NB4 (cell line): ENCODE measurements around the gene MUSTN1.

Experiments
- MAX ChIP-seq: IDR thresholded peaks from 2 replicates; pipeline ENCODE4 v1.6.1; 2011; ENCODE audit warnings: low read depth, low read length
- POLR2A ChIP-seq: IDR thresholded peaks from 2 replicates; pipeline ENCODE4 v1.6.1; 2011; ENCODE audit warnings: mild to moderate bottlenecking; ENCODE audit not compliant: insufficient read length; ENCODE audit errors: extremely low read depth
- TF ChIP-seq, protein P1 (sequence below): IDR thresholded peaks from one replicate; pipeline ENCODE4 v1.5.1; 2012; ENCODE audit warnings: low read depth, low read length

GRCh38 chr3:52788890-52789745 is 45.7 kb downstream of the MUSTN1 start:
- TF ChIP-seq, protein P1, sequence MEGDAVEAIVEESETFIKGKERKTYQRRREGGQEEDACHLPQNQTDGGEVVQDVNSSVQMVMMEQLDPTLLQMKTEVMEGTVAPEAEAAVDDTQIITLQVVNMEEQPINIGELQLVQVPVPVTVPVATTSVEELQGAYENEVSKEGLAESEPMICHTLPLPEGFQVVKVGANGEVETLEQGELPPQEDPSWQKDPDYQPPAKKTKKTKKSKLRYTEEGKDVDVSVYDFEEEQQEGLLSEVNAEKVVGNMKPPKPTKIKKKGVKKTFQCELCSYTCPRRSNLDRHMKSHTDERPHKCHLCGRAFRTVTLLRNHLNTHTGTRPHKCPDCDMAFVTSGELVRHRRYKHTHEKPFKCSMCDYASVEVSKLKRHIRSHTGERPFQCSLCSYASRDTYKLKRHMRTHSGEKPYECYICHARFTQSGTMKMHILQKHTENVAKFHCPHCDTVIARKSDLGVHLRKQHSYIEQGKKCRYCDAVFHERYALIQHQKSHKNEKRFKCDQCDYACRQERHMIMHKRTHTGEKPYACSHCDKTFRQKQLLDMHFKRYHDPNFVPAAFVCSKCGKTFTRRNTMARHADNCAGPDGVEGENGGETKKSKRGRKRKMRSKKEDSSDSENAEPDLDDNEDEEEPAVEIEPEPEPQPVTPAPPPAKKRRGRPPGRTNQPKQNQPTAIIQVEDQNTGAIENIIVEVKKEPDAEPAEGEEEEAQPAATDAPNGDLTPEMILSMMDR = no peak
- no peak for TF ChIP-seq POLR2A
- TF ChIP-seq MAX = no peak
